GM19395 (cell line): ENCODE measurements around the gene DDO.

Source experiments
- ATAC-seq: cut with Tn5 transposase; IDR thresholded peaks from one replicate; pipeline ENCODE4 v1.9.1; 2021; ENCODE audit warnings: mild to moderate bottlenecking, moderate library complexity; ENCODE audit not compliant: unreplicated experiment

DDO gene

DNA sequence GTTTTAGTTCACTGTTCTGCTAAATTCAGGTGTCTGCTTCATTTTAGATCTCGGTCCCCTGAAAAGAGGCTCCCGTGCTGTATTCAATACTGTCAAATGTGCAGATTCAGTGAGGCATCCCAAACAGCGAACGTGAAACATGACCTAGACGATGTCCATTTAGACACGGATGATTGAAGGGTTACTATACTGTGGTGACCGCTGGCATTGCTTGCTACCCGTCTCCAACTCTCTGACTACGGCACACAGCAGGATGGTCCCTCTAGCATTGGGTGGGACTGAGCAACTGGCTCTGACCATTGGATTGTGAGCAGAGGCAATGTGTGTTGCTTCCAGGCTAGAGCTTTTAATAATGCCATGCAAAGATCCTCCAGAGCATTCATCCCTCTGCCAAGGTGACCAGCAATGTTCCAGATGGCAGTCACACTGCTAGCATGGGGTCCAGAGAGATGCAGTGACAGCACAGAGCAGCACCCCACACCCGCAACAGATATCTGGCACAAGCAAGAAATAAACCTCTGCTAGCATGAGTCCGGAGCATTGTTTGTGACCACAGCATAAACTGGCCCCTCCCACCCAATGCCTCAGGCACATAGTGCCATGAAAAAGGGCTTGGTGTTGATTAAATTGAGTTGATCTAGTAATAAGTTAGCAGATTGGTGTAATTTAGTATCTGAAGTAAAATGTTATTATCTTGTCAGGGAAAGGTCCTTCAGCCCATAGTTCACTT lies 66.2 kb downstream of the DDO start:
- no peak for ATAC-seq

DNA sequence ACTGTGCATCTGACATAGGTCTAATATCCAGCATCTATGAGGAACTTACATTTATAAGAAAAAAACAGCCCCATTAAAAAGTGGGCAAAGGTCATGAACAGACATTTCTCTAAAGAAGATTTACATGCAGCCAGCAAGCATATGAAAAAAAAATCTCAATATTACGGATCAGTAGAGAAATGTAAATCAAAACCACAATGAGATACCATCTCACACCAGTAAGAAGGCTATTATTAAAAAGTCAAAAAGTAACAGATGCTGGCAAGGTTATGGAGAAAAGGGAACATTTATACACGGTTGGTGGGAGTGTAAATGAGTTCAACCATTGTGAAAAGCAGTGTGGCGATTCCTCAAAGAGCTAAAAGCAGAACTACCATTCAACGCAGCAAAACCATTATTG lies 70.3 kb downstream of the DDO start:
- no peak for ATAC-seq

DNA sequence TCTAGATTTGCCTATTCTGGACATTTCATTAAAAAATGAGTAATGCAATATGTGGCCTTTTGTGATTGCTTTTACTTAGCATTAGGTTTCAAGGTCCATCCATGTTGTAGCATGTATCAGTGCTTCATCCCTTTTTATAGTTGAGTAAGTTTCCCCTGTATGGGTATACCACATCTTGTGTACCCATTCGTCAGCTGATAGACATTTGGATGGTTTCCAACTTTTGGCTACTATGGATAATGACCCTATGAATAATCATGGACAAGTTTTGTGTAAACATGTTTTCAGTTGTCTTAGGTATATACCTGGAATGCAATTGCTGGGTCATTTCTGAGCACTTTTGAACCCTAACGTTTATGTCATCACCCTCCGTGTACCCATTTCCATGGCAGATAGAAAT lies 72.6 kb downstream of the DDO start:
- ATAC-seq: no peak
